HuH-7 (cell line): ENCODE data around the gene MKRN2.
A peak's percentile ranks its signal among the peaks of the same experiment; 100 is the strongest.
"Not testable (repeated sequence)": the region's sequence is repeated elsewhere in the genome, so short reads cannot be mapped to it uniquely, and the experiment has no call there.

Source experiments
- DNase-seq: peaks from one replicate; pipeline ENCODE4 v3.0.0; 2011; ENCODE audit warnings: low spot score

Gene MKRN2, protein sequence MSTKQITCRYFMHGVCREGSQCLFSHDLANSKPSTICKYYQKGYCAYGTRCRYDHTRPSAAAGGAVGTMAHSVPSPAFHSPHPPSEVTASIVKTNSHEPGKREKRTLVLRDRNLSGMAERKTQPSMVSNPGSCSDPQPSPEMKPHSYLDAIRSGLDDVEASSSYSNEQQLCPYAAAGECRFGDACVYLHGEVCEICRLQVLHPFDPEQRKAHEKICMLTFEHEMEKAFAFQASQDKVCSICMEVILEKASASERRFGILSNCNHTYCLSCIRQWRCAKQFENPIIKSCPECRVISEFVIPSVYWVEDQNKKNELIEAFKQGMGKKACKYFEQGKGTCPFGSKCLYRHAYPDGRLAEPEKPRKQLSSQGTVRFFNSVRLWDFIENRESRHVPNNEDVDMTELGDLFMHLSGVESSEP

DNA sequence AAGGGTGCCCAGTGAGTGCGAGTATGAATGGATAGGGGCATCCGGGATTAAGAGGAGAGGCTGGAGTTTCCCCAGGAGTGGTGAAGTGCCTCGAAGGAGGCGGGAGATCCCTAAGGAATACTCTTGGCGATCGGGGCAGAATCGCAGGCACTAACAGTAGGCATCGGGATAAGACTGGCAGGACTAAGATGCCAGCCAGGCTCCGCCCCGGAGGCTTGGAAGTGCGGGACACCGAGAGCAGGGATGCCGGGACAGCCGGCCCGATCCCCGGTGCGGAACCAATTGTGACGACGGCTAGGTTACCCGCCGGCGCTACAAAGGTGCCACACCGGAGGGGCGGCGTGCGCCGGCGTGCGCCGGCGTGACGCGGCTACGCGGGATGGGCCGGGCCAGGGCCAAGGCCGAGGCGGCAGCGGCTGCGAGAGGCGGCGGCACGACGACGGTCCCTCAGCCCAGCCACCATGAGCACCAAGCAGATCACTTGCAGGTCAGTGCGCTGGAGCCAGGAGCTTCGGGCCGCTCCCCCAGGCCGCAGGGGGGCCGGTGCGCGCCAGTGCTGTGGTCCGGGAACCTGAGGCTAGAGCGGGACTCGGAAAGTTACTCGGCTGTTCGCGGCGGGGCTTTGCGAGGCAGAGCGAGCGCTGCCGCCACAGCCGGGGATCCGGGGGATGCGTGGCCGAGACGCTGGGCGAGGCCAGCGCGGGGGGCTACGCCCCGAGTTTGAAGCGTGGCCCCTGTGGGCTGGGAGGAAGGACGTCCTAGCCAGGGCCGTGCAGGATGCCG, at the start of gene MKRN2:
Gene MKRN2 (plus strand): TSS at position 398 of the 783 bp plus-strand sequence. CDS start 64 bp downstream, at position 462.
- peak; percentile 92 for DNase-seq

GRCh38 chr3:12507591-12508281, 49.2 kb upstream of the MKRN2 start:
- no peak for DNase-seq

- no peak for DNase-seq
Measured at GRCh38 chr3:12508291-12508700, 48.6 kb upstream of the MKRN2 start.

- no peak for DNase-seq
Measured at GRCh38 chr3:12509466-12509865, 47.4 kb upstream of the MKRN2 start.

GRCh38 chr3:12512534-12513118, 44.3 kb upstream of the MKRN2 start:
- DNase-seq: no peak

DNA sequence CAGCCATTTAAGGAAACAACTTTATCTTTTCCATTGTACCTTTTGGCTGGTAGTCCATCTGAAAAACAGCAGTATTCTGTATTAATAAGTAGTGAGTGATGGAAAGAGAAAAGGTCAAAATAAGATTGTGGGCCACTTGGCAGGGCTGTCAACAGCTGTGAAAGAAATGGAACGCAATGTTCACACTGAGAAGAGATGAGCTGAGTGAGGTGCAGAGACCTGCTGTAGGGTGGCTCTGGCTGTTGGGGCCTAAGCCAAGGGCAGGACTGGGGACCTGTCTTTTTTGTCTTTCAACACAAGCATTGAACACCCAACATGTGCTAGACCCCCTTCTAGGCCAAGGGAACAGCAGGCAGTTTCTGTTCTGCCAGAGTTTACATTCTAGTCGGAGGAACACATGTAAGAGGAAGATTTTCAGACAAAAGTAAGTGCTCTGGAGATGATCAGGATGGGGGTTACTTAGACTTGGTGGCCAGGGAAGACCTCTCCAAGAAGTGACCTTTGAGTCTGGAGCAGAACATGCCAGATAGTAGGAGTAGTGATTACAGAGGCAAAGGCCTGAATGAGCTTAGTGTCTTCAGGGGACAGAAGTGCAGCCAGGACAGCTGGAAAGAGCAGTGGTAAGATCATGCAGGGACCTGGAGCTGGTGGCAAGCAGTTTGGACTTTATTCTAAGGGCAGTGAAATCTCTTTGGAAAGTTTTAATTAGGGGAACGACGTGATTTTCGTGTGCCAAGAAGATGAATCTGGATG, 43.0 kb upstream of the MKRN2 start:
- DNase-seq: no peak

- DNase-seq: no peak
Measured at GRCh38 chr3:12515631-12516030, 41.3 kb upstream of the MKRN2 start.

DNA sequence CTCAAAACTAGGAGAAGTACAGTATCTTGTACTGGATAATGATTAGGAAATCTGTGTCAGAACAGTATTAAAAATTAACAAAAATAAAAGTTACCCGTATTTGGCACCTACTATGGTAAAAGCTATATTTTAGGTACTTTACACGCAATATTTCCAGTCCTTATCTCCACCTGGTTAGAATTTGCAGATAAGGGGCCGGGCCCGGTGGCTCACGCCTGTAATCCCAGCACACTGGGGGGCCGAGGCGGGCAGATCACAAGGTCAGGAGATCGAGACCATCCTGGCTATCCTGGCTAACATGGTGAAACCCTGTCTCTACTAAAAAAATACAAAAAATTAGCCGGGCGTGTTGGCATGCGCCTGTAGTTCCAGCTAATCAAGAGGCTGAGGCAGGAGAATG, 40.0 kb upstream of the MKRN2 start:
- DNase-seq: no peak

GRCh38 chr3:12518261-12519028, 38.4 kb upstream of the MKRN2 start:
- DNase-seq: no peak

GRCh38 chr3:12521010-12521409, 35.9 kb upstream of the MKRN2 start:
- DNase-seq: no peak

DNA sequence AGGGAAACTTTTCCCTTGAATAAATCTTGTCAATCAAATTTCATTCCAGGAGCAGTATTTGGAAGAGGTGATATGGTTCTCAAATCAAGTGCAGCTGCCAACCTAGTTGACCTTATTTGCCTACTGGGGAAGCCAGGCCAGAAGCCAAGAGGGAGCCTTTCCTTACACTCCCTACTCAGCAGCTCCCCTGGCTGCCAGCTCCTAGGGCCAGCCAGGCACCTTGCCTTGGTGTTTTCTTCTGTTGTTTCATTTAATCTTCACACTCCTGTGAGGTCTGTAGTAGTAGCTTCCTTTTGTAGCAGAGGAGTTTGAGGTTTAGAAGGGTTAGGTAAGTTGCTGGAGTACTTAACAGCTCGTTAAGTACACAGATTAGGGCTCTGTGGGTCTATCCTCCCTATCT, 34.2 kb upstream of the MKRN2 start:
- no peak for DNase-seq

DNA sequence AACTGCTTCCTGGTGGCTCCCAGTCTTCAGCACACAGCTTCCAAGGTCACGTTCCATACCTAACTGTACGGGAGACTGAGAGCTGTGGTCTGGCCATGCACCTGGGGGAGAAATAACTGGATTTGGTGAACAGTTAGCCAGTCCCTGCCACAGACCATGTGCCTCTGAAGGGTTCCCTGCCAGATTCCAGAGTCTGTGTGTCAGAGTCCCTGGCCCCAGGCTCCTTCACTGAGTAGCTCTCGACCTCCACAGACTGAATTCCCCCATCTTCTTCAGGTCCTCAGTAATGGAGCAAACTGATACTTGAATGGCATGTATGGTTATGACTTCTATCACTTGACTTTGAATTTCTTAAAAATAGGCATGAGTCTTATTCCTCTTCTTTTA, 29.1 kb upstream of the MKRN2 start:
- DNase-seq: no peak

DNA sequence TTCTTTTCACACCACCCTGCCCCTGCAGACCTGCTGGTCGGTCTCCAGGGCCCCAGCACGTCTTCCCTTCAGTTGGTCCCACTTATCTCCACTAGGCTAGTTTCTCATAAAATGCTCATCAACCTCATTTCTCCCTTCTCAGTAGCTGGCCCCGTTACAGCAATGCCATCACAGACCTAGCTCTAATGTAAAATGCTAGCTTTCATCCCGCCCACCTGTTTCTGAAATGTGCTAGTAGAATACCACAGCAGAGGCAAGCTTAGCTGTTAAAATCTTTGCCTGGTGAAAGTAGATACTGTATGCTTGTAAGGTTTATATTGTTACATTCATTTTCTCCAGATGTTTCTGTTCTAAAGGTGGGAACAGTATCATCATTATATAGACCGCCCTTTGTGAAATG, 24.7 kb upstream of the MKRN2 start:
- DNase-seq: no peak

DNA sequence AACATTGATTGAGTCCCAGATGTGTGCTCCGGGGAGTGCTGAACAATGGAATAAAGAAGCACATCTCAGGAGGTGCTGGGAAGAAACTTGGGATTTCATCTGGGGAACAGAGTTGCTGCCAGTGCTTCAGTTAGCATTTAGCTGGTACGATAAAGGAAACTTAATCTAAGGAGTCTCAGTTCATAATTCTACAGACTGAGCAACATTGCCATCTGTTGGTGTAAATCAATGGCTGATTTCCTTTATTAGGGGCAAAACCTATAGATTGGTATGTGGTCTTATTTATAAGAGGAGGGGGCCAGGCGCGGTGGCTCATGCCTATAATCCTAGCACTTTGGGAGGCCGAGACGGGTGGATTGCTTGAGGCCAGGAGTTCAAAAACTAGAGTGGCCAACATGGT, 20.5 kb upstream of the MKRN2 start:
- no peak for DNase-seq

DNA sequence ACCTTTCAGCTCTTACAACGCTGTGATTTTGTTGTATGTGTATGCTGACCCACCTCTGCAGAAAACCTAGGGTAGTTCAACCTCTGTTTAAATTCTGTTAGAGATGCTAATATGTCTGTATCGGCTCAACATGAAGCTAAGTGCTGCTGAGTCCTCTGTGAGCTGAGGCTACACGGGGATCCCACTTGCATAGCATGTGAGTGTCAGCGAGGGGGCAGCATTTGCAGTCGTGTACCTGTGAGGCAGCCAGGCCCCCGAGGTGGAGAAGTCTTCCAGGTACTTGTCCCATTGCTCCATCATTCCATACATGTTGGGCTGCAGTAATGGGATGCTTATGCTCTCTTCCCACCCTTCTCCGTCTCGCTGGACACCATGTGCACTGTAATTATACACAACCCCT, 15.3 kb upstream of the MKRN2 start:
- peak; percentile 71 for DNase-seq

- DNase-seq: not testable (repeated sequence)
Measured at GRCh38 chr3:12543497-12543896, 13.4 kb upstream of the MKRN2 start.

GRCh38 chr3:12544652-12545472, 12.0 kb upstream of the MKRN2 start:
- no peak for DNase-seq

DNA sequence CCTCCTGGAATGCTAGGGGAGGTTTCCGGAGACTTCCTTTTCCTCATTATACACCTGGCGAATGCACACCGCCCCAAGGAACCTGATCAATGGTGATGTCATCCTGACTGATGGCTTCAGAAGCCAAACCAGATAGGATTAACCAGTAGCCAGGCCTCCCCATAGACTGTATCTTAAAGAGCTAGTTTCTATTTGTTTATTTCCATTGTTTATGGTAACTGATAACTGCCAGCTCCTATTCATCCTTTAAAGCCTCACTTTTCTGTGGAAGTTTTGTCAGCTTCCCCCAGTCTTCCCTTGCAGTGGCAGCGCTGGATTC, 11.5 kb upstream of the MKRN2 start, which contains the start of gene MKRN2OS:
Gene MKRN2OS (minus strand): TSS at position 27 of the 319 bp plus-strand sequence. CDS start 35 bp downstream, outside the sequence.
- DNase-seq: no peak

GRCh38 chr3:12549971-12550760, 6.7 kb upstream of the MKRN2 start:
- DNase-seq: no peak
